NB4 (cell line): ENCODE results near the gene NPL.

Source experiments
- CTCF ChIP-seq: IDR thresholded peaks from one replicate; pipeline ENCODE4 v1.5.1; 2012; ENCODE audit warnings: low read depth, low read length
- MAX ChIP-seq: IDR thresholded peaks from 2 replicates; pipeline ENCODE4 v1.6.1; 2011; ENCODE audit warnings: low read depth, low read length
- MYC ChIP-seq: IDR thresholded peaks from 2 replicates; pipeline ENCODE4 v1.6.1; 2011; ENCODE audit warnings: low read depth, low read length
- POLR2A ChIP-seq: IDR thresholded peaks from 2 replicates; pipeline ENCODE4 v1.6.1; 2011; ENCODE audit warnings: mild to moderate bottlenecking; ENCODE audit not compliant: insufficient read length; ENCODE audit errors: extremely low read depth

DNA sequence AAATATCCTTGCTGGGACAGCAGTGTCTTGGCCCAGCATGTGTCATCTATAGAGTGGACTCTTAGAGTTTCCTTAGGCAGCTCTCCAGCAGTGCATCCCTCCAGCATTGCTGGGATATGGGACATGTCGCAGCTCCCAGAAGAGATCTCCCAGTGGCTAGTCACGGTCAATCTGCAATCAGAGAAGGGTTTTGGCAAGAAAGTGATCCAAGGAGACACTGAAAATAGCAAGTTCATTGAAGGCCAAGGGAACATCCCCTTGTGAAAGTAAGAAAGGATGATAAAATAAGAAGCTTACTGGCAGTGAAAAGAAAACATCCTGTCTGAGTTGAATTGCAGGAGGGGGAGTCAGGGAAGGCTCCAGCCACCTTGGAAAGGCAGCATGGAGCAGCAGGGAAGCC lies 19.3 kb upstream of the NPL start:
- TF ChIP-seq CTCF (no peak), POLR2A (no peak), MAX (no peak), MYC (no peak)
